Esophagus squamous epithelium (tissue), 5 donors: ENCODE data around the gene SLC2A13. TPM values are rescaled to one million over a fixed set of nuclear protein-coding genes. Genes with fewer than 3 reads are reported as not detected.
A peak's percentile ranks its signal among the peaks of the same experiment; 100 is the strongest.

Experiments
- DNase-seq: peaks from one replicate; lab custom pipeline; 2025; lab: John Stamatoyannopoulos, UW
- H3K27ac ChIP-seq, 4 donors: fragments of 200-600 bp; sonication (generic); one replicate each; pipeline ENCODE4 v1.5.1; 2016 to 2019; ENCODE audit warnings: mild to moderate bottlenecking in 1 of 4
- H3K27me3 ChIP-seq, 4 donors: fragments of 200-600 bp; sonication (generic); 1 replicate in 3 of 4; 2 replicates in 1 of 4; pipeline versions ENCODE4 v1.5.1 to v1.6.0; 2017 to 2021; ENCODE audit warnings: antibody characterized with exemption in 1 of 4
- H3K36me3 ChIP-seq, 3 donors: fragments of 200-600 bp; sonication (generic); one replicate each; pipeline ENCODE4 v1.5.1; 2016 to 2019
- H3K4me1 ChIP-seq, 3 donors: fragments of 200-600 bp; sonication (generic); one replicate each; pipeline ENCODE4 v1.5.1; 2017 to 2019
- H3K4me3 ChIP-seq, 4 donors: fragments of 200-600 bp; sonication (generic); 1 replicate in 3 of 4; 2 replicates in 1 of 4; pipeline ENCODE4 v1.5.1; 2016 to 2019; ENCODE audit warnings: mild to moderate bottlenecking in 2 of 4, moderate library complexity in 1 of 4
- H3K9me3 ChIP-seq, 3 donors: fragments of 200-600 bp; sonication (generic); one replicate each; pipeline ENCODE4 v1.5.1; 2016 to 2019
- POLR2A ChIP-seq, 4 donors: fragments of 450-650 bp; IDR thresholded peaks; one replicate each; pipeline ENCODE4 v1.6.1; 2017; ENCODE audit warnings: antibody characterized with exemption in 4 of 4, mild to moderate bottlenecking in 4 of 4, moderate library complexity in 3 of 4
- WGBS, 2 donors: methylation state at CpG; one replicate each; pipeline ENCODE4 v1.1.5; 2018; 5-methylcytosine and 5-hydroxymethylcytosine counted together
- intact Hi-C: fragments of 100-400 bp; cut with DNase I; formaldehyde crosslinking; loops from one replicate; pipeline ENCODE4 v1.15.0; 2022
- total RNA-seq, 4 donors: library from RNA; depleted of rRNA; stranded (reverse); fragments of >200 nt; gene quantifications; one replicate each; pipeline ENCODE4 v1.1.0, GENCODE V29; 2016
- TF ChIP-seq, protein P1 (sequence below), 6 experiments: fragments of 450-650 bp in 4 of 6; fragments of 200-600 bp in 2 of 6; sonication (generic) in 2 of 6; IDR thresholded peaks; one replicate each; pipeline ENCODE4 v1.5.1; 2016 to 2019; ENCODE audit warnings: antibody characterized with exemption in 6 of 6, mild to moderate bottlenecking in 4 of 6, moderate library complexity in 4 of 6
- donor health status: DM: yes; HTN: yes; CAD: no.

The SLC2A13 gene
- total RNA-seq, 4 donors from 2014 or later, result 2.6 to 10.5 (median 4.0) TPM

DNA sequence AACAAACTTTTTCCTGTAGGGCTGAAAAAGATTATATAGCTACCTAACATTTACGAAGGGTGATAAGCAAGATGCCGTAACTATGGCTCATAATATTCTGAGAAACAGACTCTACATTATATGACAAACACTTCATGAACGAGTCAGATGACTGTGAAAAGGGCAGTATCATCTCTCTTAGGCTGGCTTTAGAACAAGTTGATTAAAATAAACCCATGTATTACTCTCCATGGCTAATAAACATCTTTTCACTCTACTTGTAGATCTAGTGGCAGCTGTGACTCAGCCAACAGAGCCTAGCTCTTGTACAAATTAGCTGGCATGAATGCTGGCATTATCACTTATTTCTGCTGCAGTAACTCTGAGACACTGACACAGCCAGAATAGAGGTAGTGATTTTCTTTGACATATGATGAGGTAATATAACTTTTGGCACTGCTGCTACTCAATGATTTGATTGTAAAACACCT is 47.1 kb downstream of the SLC2A13 start:
- Histone ChIP-seq H3K4me3 (no peak overlapping the region), H3K27ac (peak overlapping the region in 2 of 4 donors; percentile 11 to 18), H3K4me1 (peaks cover 0 to 7% (median 6%) of the 10 kb centered on the region in 3 donors), H3K9me3 (no peaks in the 10 kb centered on the region), H3K27me3 (no peaks in the 10 kb centered on the region), H3K36me3 (no peaks in the 10 kb centered on the region)
- intact Hi-C loops, result no loop called here
- TF ChIP-seq POLR2A (IDR thresholded peaks at IDR 0.05), result no peak
- TF ChIP-seq, protein P1, sequence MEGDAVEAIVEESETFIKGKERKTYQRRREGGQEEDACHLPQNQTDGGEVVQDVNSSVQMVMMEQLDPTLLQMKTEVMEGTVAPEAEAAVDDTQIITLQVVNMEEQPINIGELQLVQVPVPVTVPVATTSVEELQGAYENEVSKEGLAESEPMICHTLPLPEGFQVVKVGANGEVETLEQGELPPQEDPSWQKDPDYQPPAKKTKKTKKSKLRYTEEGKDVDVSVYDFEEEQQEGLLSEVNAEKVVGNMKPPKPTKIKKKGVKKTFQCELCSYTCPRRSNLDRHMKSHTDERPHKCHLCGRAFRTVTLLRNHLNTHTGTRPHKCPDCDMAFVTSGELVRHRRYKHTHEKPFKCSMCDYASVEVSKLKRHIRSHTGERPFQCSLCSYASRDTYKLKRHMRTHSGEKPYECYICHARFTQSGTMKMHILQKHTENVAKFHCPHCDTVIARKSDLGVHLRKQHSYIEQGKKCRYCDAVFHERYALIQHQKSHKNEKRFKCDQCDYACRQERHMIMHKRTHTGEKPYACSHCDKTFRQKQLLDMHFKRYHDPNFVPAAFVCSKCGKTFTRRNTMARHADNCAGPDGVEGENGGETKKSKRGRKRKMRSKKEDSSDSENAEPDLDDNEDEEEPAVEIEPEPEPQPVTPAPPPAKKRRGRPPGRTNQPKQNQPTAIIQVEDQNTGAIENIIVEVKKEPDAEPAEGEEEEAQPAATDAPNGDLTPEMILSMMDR (IDR thresholded peaks at IDR 0.05), result no peak
- WGBS, 2 donors, result 59 to 69% methylated on average over 3 of the region's 3 CpGs
- DNase-seq, result no peak

DNA sequence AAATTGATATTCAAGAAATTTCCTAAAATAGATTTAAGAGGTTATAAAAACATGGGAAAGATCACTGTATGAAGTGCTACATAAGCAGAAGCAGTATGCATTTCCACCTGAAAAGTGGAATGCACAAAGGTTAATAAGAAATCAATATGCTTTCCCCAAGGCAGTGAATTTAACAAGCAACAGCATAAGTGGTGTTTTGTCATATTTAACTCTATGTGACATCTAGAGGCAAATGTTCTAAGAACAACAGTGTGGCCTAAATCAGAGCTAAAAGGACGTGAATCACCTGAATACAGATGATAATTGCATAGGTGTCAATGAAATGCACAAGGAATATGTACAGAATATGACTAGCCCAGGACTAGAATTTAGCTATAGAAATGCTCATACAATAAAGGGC is 49.5 kb downstream of the SLC2A13 start:
- no peak overlapping the region for H3K4me3 ChIP-seq
- DNase-seq, result no peak
- intact Hi-C loops, result no loop called here
- no peak overlapping the region for H3K27ac ChIP-seq
- no peaks in the 10 kb centered on the region for H3K36me3 ChIP-seq
- no peaks in the 10 kb centered on the region for H3K9me3 ChIP-seq
- TF ChIP-seq, protein P1 (IDR thresholded peaks at IDR 0.05), result no peak
- TF ChIP-seq POLR2A (IDR thresholded peaks at IDR 0.05), result no peak
- 61 to 81% methylated on average over 1 of the region's 1 CpG for WGBS, 2 donors
- no peaks in the 10 kb centered on the region for H3K27me3 ChIP-seq
- H3K4me1 ChIP-seq, result peaks cover 0 to 7% (median 6%) of the 10 kb centered on the region in 3 donors

DNA sequence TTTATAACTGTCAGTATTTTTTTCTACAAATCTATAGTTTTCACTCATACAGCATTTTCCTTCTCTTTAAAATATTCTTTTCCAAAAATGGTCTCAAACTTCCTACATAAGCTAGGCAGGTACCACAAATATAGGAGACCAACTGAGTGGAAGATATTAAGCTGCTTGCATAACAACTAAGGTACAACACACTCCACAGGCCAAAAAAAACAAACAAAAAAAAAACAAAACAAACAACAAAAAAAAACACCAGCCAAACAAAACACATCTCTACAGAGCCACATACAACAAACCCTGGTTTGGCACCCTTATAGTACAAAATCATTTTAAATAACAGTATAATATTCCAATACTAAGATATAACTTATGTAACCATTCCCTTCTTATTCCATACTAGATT is 50.1 kb downstream of the SLC2A13 start:
- no peaks in the 10 kb centered on the region for H3K36me3 ChIP-seq
- TF ChIP-seq POLR2A (IDR thresholded peaks at IDR 0.05), result no peak
- TF ChIP-seq, protein P1 (IDR thresholded peaks at IDR 0.05), result no peak
- H3K4me1 ChIP-seq, result peaks cover 0 to 7% (median 6%) of the 10 kb centered on the region in 3 donors
- intact Hi-C loops, result no loop called here
- H3K27me3 ChIP-seq, result no peaks in the 10 kb centered on the region
- H3K27ac ChIP-seq, result no peak overlapping the region
- no peaks in the 10 kb centered on the region for H3K9me3 ChIP-seq
- DNase-seq, result no peak
- H3K4me3 ChIP-seq, result no peak overlapping the region

DNA sequence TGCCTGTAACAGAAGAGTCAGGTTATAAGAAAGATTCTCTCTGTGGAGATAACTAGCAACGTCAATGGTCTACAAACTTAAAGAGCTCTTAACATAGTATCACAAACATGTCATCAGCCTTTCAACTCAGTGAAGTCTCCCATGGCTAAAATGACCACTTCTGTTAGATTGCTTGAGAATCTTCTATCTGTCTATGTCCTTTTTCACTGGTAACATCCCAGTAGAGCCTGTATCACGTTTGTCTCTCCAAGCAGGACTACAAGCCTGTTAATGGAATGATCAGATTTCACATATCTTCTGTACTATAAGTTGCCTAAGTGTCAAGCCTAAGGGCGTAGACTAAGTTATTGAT is 50.7 kb downstream of the SLC2A13 start:
- peak overlapping the region in 2 of 4 donors; percentile 59 to 65 for H3K27ac ChIP-seq
- no peaks in the 10 kb centered on the region for H3K27me3 ChIP-seq
- H3K9me3 ChIP-seq, result no peaks in the 10 kb centered on the region
- intact Hi-C loops, result no loop called here
- DNase-seq, result no peak
- no peak overlapping the region for H3K4me3 ChIP-seq
- H3K4me1 ChIP-seq, result peaks cover 0 to 7% (median 6%) of the 10 kb centered on the region in 3 donors
- TF ChIP-seq, protein P1 (IDR thresholded peaks at IDR 0.05), result no peak
- no peak for TF ChIP-seq POLR2A (IDR thresholded peaks at IDR 0.05)
- no peaks in the 10 kb centered on the region for H3K36me3 ChIP-seq
- 57 to 67% methylated on average over 3 of the region's 3 CpGs for WGBS, 2 donors

GRCh38 chr12:40054555-40055227 is 51.2 kb downstream of the SLC2A13 start:
- H3K36me3 ChIP-seq, result no peaks in the 10 kb centered on the region
- WGBS, 2 donors, result 29 to 47% methylated on average over 6 of the region's 6 CpGs
- H3K27me3 ChIP-seq, result no peaks in the 10 kb centered on the region
- TF ChIP-seq POLR2A (IDR thresholded peaks at IDR 0.05), result no peak
- TF ChIP-seq, protein P1 (IDR thresholded peaks at IDR 0.05), result no peak
- intact Hi-C loops, result no loop called here
- no peaks in the 10 kb centered on the region for H3K9me3 ChIP-seq
- peak overlapping the region in 3 of 4 donors; percentile 45 to 65 (median 59) for H3K27ac ChIP-seq
- peaks cover 0 to 7% (median 6%) of the 10 kb centered on the region in 3 donors for H3K4me1 ChIP-seq
- H3K4me3 ChIP-seq, result peak overlapping the region in 1 of 4 donors; percentile 22
- DNase-seq, result no peak
